WTC11 (cell line): Measurements from ENCODE around the gene NONO.
"Not testable (repeated sequence)": the region's sequence is repeated elsewhere in the genome, so short reads cannot be mapped to it uniquely, and the experiment has no call there.

Experiments
- ATF1 ChIP-seq: sonication (generic); formaldehyde crosslinking; IDR thresholded peaks from 2 replicates; pipeline ENCODE4 v1.8.1; 2023; ENCODE audit warnings: mild to moderate bottlenecking, moderate library complexity, missing genetic modification reagents
- CTCF ChIP-seq: fragments of 200-600 bp; IDR thresholded peaks from 2 replicates; pipeline ENCODE4 v1.8.0; 2022; ENCODE audit warnings: antibody characterized with exemption
- FOXP1 ChIP-seq: sonication (generic); formaldehyde crosslinking; IDR thresholded peaks from 2 replicates; pipeline ENCODE4 v1.8.0; 2022; ENCODE audit warnings: missing genetic modification reagents, mild to moderate bottlenecking, moderate library complexity, borderline replicate concordance
- MAX ChIP-seq: sonication (generic); formaldehyde crosslinking; IDR thresholded peaks from 2 replicates; pipeline ENCODE4 v1.8.0; 2022; ENCODE audit warnings: mild to moderate bottlenecking, missing genetic modification reagents
- NFYB ChIP-seq: sonication (generic); formaldehyde crosslinking; conservative IDR thresholded peaks from 2 replicates; pipeline ENCODE4 v1.8.0; 2022; ENCODE audit warnings: low read depth, missing genetic modification reagents
- NR1H2 ChIP-seq: sonication (generic); formaldehyde crosslinking; IDR thresholded peaks from 2 replicates; pipeline ENCODE4 v1.9.0; 2021; ENCODE audit warnings: mild to moderate bottlenecking, moderate library complexity, missing genetic modification reagents
- SP1 ChIP-seq: sonication (generic); formaldehyde crosslinking; conservative IDR thresholded peaks from 2 replicates; pipeline ENCODE4 v1.8.1; 2022; ENCODE audit warnings: missing genetic modification reagents
- USF1 ChIP-seq: sonication (generic); formaldehyde crosslinking; IDR thresholded peaks from 2 replicates; pipeline ENCODE4 v1.8.0; 2022; ENCODE audit warnings: mild to moderate bottlenecking, missing genetic modification reagents
- ZBTB21 ChIP-seq: sonication (generic); formaldehyde crosslinking; IDR thresholded peaks from 2 replicates; pipeline ENCODE4 v1.8.1; 2023; ENCODE audit warnings: mild to moderate bottlenecking, missing genetic modification reagents, borderline replicate concordance
- ZNF416 ChIP-seq: fragments of 250-450 bp; sonication (Bioruptor Pico); IDR thresholded peaks from 2 replicates; pipeline ENCODE4 v1.9.0; 2021; ENCODE audit warnings: mild to moderate bottlenecking, inconsistent platforms
- TF ChIP-seq, protein P1 (sequence below): sonication (generic); formaldehyde crosslinking; IDR thresholded peaks from 2 replicates; pipeline ENCODE4 v1.8.0; 2023; ENCODE audit warnings: missing genetic modification reagents
- TF ChIP-seq, protein P2 (sequence below): sonication (generic); formaldehyde crosslinking; conservative IDR thresholded peaks from 2 replicates; pipeline ENCODE4 v1.8.1; 2023; ENCODE audit warnings: mild to moderate bottlenecking, low read depth, missing genetic modification reagents, moderate library complexity
- TF ChIP-seq, protein P3 (sequence below): sonication (generic); formaldehyde crosslinking; IDR thresholded peaks from 2 replicates; pipeline ENCODE4 v1.8.1; 2023; ENCODE audit warnings: mild to moderate bottlenecking, missing genetic modification reagents, moderate library complexity

DNA sequence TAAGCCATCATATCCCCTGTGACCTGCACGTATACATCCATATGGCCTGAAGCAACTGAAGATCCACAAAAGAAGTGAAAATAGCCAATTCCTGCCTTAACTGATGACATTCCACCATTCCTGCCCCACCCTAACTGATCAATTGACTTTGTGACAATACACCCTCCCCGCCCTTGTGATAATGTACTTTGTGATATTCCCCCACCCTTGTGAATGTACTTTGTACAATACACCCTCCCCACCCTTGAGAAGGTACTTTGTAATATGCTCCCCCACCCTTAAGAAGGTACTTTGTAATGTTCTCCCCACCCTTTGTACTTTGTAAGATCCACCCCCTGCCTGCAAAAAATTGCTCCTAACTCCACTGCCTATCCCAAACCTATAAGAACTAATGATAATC, 11.1 kb upstream of the NONO start:
- not testable (repeated sequence) for TF ChIP-seq CTCF; SP1; NFYB (CRISPR knock-in tag); ATF1 (CRISPR knock-in tag); MAX (CRISPR knock-in tag); USF1; NR1H2 (CRISPR knock-in tag); ZBTB21 (CRISPR knock-in tag); ZNF416 (CRISPR knock-in tag); FOXP1 (CRISPR knock-in tag)
- TF ChIP-seq, protein P1, sequence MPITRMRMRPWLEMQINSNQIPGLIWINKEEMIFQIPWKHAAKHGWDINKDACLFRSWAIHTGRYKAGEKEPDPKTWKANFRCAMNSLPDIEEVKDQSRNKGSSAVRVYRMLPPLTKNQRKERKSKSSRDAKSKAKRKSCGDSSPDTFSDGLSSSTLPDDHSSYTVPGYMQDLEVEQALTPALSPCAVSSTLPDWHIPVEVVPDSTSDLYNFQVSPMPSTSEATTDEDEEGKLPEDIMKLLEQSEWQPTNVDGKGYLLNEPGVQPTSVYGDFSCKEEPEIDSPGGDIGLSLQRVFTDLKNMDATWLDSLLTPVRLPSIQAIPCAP, result not testable (repeated sequence)
- TF ChIP-seq, protein P2, sequence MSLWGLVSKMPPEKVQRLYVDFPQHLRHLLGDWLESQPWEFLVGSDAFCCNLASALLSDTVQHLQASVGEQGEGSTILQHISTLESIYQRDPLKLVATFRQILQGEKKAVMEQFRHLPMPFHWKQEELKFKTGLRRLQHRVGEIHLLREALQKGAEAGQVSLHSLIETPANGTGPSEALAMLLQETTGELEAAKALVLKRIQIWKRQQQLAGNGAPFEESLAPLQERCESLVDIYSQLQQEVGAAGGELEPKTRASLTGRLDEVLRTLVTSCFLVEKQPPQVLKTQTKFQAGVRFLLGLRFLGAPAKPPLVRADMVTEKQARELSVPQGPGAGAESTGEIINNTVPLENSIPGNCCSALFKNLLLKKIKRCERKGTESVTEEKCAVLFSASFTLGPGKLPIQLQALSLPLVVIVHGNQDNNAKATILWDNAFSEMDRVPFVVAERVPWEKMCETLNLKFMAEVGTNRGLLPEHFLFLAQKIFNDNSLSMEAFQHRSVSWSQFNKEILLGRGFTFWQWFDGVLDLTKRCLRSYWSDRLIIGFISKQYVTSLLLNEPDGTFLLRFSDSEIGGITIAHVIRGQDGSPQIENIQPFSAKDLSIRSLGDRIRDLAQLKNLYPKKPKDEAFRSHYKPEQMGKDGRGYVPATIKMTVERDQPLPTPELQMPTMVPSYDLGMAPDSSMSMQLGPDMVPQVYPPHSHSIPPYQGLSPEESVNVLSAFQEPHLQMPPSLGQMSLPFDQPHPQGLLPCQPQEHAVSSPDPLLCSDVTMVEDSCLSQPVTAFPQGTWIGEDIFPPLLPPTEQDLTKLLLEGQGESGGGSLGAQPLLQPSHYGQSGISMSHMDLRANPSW (CRISPR knock-in tag), result not testable (repeated sequence)
- TF ChIP-seq, protein P3, sequence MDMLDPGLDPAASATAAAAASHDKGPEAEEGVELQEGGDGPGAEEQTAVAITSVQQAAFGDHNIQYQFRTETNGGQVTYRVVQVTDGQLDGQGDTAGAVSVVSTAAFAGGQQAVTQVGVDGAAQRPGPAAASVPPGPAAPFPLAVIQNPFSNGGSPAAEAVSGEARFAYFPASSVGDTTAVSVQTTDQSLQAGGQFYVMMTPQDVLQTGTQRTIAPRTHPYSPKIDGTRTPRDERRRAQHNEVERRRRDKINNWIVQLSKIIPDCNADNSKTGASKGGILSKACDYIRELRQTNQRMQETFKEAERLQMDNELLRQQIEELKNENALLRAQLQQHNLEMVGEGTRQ (CRISPR knock-in tag), result not testable (repeated sequence)
